Adipocyte (in vitro differentiated cells): Measurements from ENCODE around the gene CRIP2.

Experiments
- DNase-seq: peaks from one replicate; pipeline ENCODE4 v3.0.0-alpha.2; 2015; ENCODE audit warnings: low read depth
- H3K27me3 ChIP-seq: replicated peaks from 2 replicates; pipeline ENCODE4 v1.7.0; 2013; ENCODE audit warnings: mild to moderate bottlenecking, low read length, moderate library complexity; ENCODE audit not compliant: control insufficient read depth, insufficient read depth
- H3K36me3 ChIP-seq: 2 replicates; pipeline ENCODE4 v1.7.0; 2013; ENCODE audit warnings: low read length, mild to moderate bottlenecking, moderate library complexity; ENCODE audit not compliant: control insufficient read depth, insufficient read depth, severe bottlenecking
- H3K4me1 ChIP-seq: 2 replicates; pipeline ENCODE4 v1.7.0; 2013; ENCODE audit warnings: mild to moderate bottlenecking, low read length, moderate library complexity; ENCODE audit not compliant: control insufficient read depth, insufficient read depth
- H3K4me3 ChIP-seq: 2 replicates; pipeline ENCODE4 v1.7.0; 2013; ENCODE audit warnings: mild to moderate bottlenecking, low read length, moderate library complexity
- H3K9ac ChIP-seq: 2 replicates; pipeline ENCODE4 v1.7.0; 2013; ENCODE audit warnings: mild to moderate bottlenecking, low read length, moderate library complexity
- H3K9me3 ChIP-seq: 2 replicates; pipeline ENCODE4 v1.7.0; 2013; ENCODE audit warnings: mild to moderate bottlenecking, low read length, moderate library complexity; ENCODE audit not compliant: control insufficient read depth

The CRIP2 gene

GRCh38 chr14:105455766-105456660 is 18.6 kb upstream of the CRIP2 start:
- no peaks in the 10 kb centered on the region for H3K4me1 ChIP-seq
- no peak overlapping the region for H3K4me3 ChIP-seq
- H3K27me3 ChIP-seq: no peaks in the 10 kb centered on the region
- no peak overlapping the region for H3K9ac ChIP-seq
- DNase-seq: no peak
- H3K36me3 ChIP-seq: peaks cover 60% of the 10 kb centered on the region
- no peaks in the 10 kb centered on the region for H3K9me3 ChIP-seq

- no peak for DNase-seq
- peaks cover 59% of the 10 kb centered on the region for H3K36me3 ChIP-seq
Measured at GRCh38 chr14:105456736-105457617, 17.6 kb upstream of the CRIP2 start.

GRCh38 chr14:105458010-105458409 is 16.6 kb upstream of the CRIP2 start:
- Histone ChIP-seq H3K36me3 (peaks cover 49% of the 10 kb centered on the region), H3K4me3 (no peak overlapping the region), H3K9me3 (no peaks in the 10 kb centered on the region), H3K27me3 (no peaks in the 10 kb centered on the region), H3K9ac (no peak overlapping the region), H3K4me1 (no peaks in the 10 kb centered on the region)
- no peak for DNase-seq

More at GRCh38 chr14:105456736-105457617, 17.6 kb upstream of the CRIP2 start:
- Histone ChIP-seq H3K9me3 (no peaks in the 10 kb centered on the region), H3K27me3 (no peaks in the 10 kb centered on the region), H3K9ac (no peak overlapping the region), H3K4me3 (no peak overlapping the region), H3K4me1 (no peaks in the 10 kb centered on the region)

- H3K9ac ChIP-seq: no peak overlapping the region
- peaks cover 50% of the 10 kb centered on the region for H3K36me3 ChIP-seq
- H3K4me1 ChIP-seq: no peaks in the 10 kb centered on the region
- no peak for DNase-seq
- no peaks in the 10 kb centered on the region for H3K27me3 ChIP-seq
- no peak overlapping the region for H3K4me3 ChIP-seq
- no peaks in the 10 kb centered on the region for H3K9me3 ChIP-seq
Measured at GRCh38 chr14:105458571-105458970, 16.1 kb upstream of the CRIP2 start.

- Histone ChIP-seq H3K4me1 (no peaks in the 10 kb centered on the region), H3K9ac (no peak overlapping the region), H3K9me3 (no peaks in the 10 kb centered on the region), H3K36me3 (peaks cover 51% of the 10 kb centered on the region), H3K4me3 (no peak overlapping the region), H3K27me3 (no peaks in the 10 kb centered on the region)
- DNase-seq: no peak
Measured at GRCh38 chr14:105460116-105460515, 14.5 kb upstream of the CRIP2 start.

- Histone ChIP-seq H3K36me3 (peaks cover 51% of the 10 kb centered on the region), H3K9me3 (no peaks in the 10 kb centered on the region), H3K4me1 (no peaks in the 10 kb centered on the region), H3K9ac (no peak overlapping the region), H3K4me3 (no peak overlapping the region), H3K27me3 (no peaks in the 10 kb centered on the region)
- no peak for DNase-seq
Measured at GRCh38 chr14:105460616-105461015, 14.0 kb upstream of the CRIP2 start.

GRCh38 chr14:105461903-105462302 is 12.7 kb upstream of the CRIP2 start:
- Histone ChIP-seq H3K4me3 (no peak overlapping the region), H3K36me3 (peaks cover 45% of the 10 kb centered on the region)

GRCh38 chr14:105464501-105464900 is 10.1 kb upstream of the CRIP2 start:
- H3K9ac ChIP-seq: no peak overlapping the region
- peaks cover 48% of the 10 kb centered on the region for H3K36me3 ChIP-seq
- H3K27me3 ChIP-seq: no peaks in the 10 kb centered on the region
- no peaks in the 10 kb centered on the region for H3K4me1 ChIP-seq
- H3K4me3 ChIP-seq: no peak overlapping the region
- DNase-seq: no peak
- no peaks in the 10 kb centered on the region for H3K9me3 ChIP-seq

More at GRCh38 chr14:105461903-105462302, 12.7 kb upstream of the CRIP2 start:
- Histone ChIP-seq H3K4me1 (no peaks in the 10 kb centered on the region), H3K9ac (no peak overlapping the region), H3K27me3 (no peaks in the 10 kb centered on the region), H3K9me3 (no peaks in the 10 kb centered on the region)
- DNase-seq: no peak

GRCh38 chr14:105465209-105466031 is 9.2 kb upstream of the CRIP2 start:
- no peak overlapping the region for H3K4me3 ChIP-seq

GRCh38 chr14:105466531-105467248 is 7.9 kb upstream of the CRIP2 start:
- H3K4me3 ChIP-seq: no peak overlapping the region

More at GRCh38 chr14:105465209-105466031, 9.2 kb upstream of the CRIP2 start:
- no peaks in the 10 kb centered on the region for H3K27me3 ChIP-seq
- H3K4me1 ChIP-seq: no peaks in the 10 kb centered on the region
- peaks cover 46% of the 10 kb centered on the region for H3K36me3 ChIP-seq
- H3K9me3 ChIP-seq: no peaks in the 10 kb centered on the region
- DNase-seq: no peak
- H3K9ac ChIP-seq: no peak overlapping the region

More at GRCh38 chr14:105466531-105467248, 7.9 kb upstream of the CRIP2 start:
- H3K9me3 ChIP-seq: no peaks in the 10 kb centered on the region
- no peak for DNase-seq
- H3K9ac ChIP-seq: no peak overlapping the region
- H3K36me3 ChIP-seq: peaks cover 34% of the 10 kb centered on the region
- no peaks in the 10 kb centered on the region for H3K27me3 ChIP-seq
- no peaks in the 10 kb centered on the region for H3K4me1 ChIP-seq
